Measurements from ENCODE around the gene ASCL3.

DNA sequence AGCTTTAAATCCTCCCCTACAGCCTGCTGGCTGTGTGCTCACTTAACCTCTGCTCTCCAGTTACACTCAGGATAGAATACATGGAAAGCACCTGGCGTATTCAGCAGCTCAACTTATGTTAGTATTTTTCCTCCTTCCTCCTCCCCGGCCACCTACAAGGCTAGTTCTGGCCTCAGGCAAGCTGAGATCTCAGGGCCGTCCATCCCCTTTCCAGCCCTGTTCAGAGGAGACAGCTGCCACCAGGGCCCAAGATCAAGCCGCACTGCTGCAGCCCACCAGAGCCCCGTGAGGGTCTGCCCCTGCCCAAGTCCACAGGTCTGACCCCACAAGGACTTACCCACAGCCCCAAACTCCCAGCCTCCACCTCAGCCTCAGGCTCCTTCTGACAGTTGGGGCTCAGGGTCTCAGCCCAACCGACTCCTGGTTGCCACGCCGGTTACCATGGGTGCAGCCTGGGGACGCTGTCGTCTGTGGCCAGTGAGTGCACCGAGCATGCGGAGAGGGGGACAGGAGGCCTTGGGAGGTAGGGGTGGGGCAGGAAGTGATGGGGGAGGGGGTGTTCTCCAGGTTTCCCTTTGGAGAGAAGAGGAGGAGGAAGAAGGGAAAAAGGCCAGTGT, 10.1 kb downstream of the ASCL3 start, which contains the start of gene C11orf16:
- TF ChIP-seq, protein P1, sequence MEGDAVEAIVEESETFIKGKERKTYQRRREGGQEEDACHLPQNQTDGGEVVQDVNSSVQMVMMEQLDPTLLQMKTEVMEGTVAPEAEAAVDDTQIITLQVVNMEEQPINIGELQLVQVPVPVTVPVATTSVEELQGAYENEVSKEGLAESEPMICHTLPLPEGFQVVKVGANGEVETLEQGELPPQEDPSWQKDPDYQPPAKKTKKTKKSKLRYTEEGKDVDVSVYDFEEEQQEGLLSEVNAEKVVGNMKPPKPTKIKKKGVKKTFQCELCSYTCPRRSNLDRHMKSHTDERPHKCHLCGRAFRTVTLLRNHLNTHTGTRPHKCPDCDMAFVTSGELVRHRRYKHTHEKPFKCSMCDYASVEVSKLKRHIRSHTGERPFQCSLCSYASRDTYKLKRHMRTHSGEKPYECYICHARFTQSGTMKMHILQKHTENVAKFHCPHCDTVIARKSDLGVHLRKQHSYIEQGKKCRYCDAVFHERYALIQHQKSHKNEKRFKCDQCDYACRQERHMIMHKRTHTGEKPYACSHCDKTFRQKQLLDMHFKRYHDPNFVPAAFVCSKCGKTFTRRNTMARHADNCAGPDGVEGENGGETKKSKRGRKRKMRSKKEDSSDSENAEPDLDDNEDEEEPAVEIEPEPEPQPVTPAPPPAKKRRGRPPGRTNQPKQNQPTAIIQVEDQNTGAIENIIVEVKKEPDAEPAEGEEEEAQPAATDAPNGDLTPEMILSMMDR (IDR thresholded peaks at IDR 0.05), result no peak
- TF ChIP-seq EZH2 (IDR thresholded peaks at IDR 0.05; ENCODE audit: borderline replicate concordance, insufficient read depth, low read depth, low read length, poor library complexity, severe bottlenecking), result no peak
